WTC11 (cell line): Measurements from ENCODE around the gene PPM1E. TPM values are rescaled to one million over a fixed set of nuclear protein-coding genes. Genes with fewer than 3 reads are reported as not detected.
"Not testable (repeated sequence)": the region's sequence is repeated elsewhere in the genome, so short reads cannot be mapped to it uniquely, and the experiment has no call there.

ENCODE experiments used
- ATAC-seq: fragments of 200-7000 bp; cut with Tn5 transposase; 2 replicates; pipeline ENCODE4 v1.10.0; 2021; ENCODE audit warnings: mild to moderate bottlenecking, moderate library complexity
- CTCF ChIA-PET: fragments of 300-600 bp; sonication (Branson Sonifier 250); formaldehyde crosslinking; loops from one replicate; lab custom pipeline; 2021; ENCODE audit warnings: antibody characterized with exemption; lab: Charles Lee
- POLR2A ChIA-PET: fragments of 350-600 bp; sonication (Branson Sonifier 250); formaldehyde crosslinking; loops from one replicate; lab custom pipeline; 2021; ENCODE audit warnings: antibody characterized with exemption; lab: Charles Lee
- DNase-seq: peaks from one replicate; pipeline ENCODE4 v3.0.0; 2021; ENCODE audit warnings: low spot score
- H3K27ac Mint-ChIP-seq: 2 replicates; pipeline ENCODE4 v1.8.0; 2021; ENCODE audit warnings: mixed read lengths
- H3K27me3 Mint-ChIP-seq: 2 replicates; pipeline ENCODE4 v1.8.0; 2021; ENCODE audit warnings: low read depth, mild to moderate bottlenecking, moderate library complexity, mixed read lengths
- H3K36me3 Mint-ChIP-seq: 2 replicates; pipeline ENCODE4 v1.8.0; 2021; ENCODE audit warnings: mixed read lengths
- H3K4me1 Mint-ChIP-seq: 2 replicates; pipeline ENCODE4 v1.8.0; 2022; ENCODE audit warnings: mixed read lengths
- H3K4me3 Mint-ChIP-seq: 2 replicates; pipeline ENCODE4 v1.8.0; 2021; ENCODE audit warnings: mild to moderate bottlenecking, moderate library complexity, mixed read lengths
- H3K9me3 Mint-ChIP-seq: 2 replicates; pipeline ENCODE4 v1.8.0; 2021; ENCODE audit warnings: mixed read lengths
- ATF1 ChIP-seq: sonication (generic); formaldehyde crosslinking; IDR thresholded peaks from 2 replicates; pipeline ENCODE4 v1.8.1; 2023; ENCODE audit warnings: mild to moderate bottlenecking, moderate library complexity, missing genetic modification reagents
- ATF2 ChIP-seq: sonication (generic); formaldehyde crosslinking; IDR thresholded peaks from 2 replicates; pipeline ENCODE4 v1.8.1; 2022; ENCODE audit warnings: low read depth, missing genetic modification reagents, borderline replicate concordance
- GRHL2 ChIP-seq: fragments of 250-450 bp; sonication (Bioruptor Pico); IDR thresholded peaks from 2 replicates; pipeline ENCODE4 v1.8.0; 2022; ENCODE audit warnings: mild to moderate bottlenecking, moderate library complexity; ENCODE audit not compliant: insufficient replicate concordance, severe bottlenecking
- HMGA2 ChIP-seq: fragments of 250-450 bp; sonication (Bioruptor Pico); IDR thresholded peaks from 2 replicates; pipeline ENCODE4 v1.4.0; 2021; ENCODE audit warnings: mild to moderate bottlenecking, moderate library complexity
- HMGXB4 ChIP-seq: sonication (generic); formaldehyde crosslinking; IDR thresholded peaks from 2 replicates; pipeline ENCODE4 v1.8.1; 2023; ENCODE audit warnings: mild to moderate bottlenecking, moderate library complexity, missing genetic modification reagents
- IRF2 ChIP-seq: sonication (generic); formaldehyde crosslinking; IDR thresholded peaks from 2 replicates; pipeline ENCODE4 v1.8.0; 2022; ENCODE audit warnings: low read depth, missing genetic modification reagents, borderline replicate concordance
- MLX ChIP-seq: sonication (generic); formaldehyde crosslinking; IDR thresholded peaks from 2 replicates; pipeline ENCODE4 v1.8.1; 2023; ENCODE audit warnings: mild to moderate bottlenecking, missing genetic modification reagents, moderate library complexity
- MXD4 ChIP-seq: fragments of 250-450 bp; sonication (Bioruptor Pico); IDR thresholded peaks from 2 replicates; pipeline ENCODE4 v1.8.0; 2021; ENCODE audit warnings: mild to moderate bottlenecking, moderate library complexity, borderline replicate concordance
- NFYB ChIP-seq: sonication (generic); formaldehyde crosslinking; conservative IDR thresholded peaks from 2 replicates; pipeline ENCODE4 v1.8.0; 2022; ENCODE audit warnings: low read depth, missing genetic modification reagents
- OVOL2 ChIP-seq: fragments of 250-450 bp; sonication (Bioruptor Pico); IDR thresholded peaks from 2 replicates; pipeline ENCODE4 v1.9.0; 2021; ENCODE audit warnings: mild to moderate bottlenecking, borderline replicate concordance
- SMAD3 ChIP-seq: sonication (generic); formaldehyde crosslinking; IDR thresholded peaks from 2 replicates; pipeline ENCODE4 v1.8.0; 2022; ENCODE audit warnings: missing genetic modification reagents, mild to moderate bottlenecking, borderline replicate concordance
- ZNF423 ChIP-seq: fragments of 250-450 bp; sonication (Bioruptor Pico); IDR thresholded peaks from 2 replicates; pipeline ENCODE4 v2.1.2; 2022; ENCODE audit warnings: mild to moderate bottlenecking, moderate library complexity
- ZNF532 ChIP-seq: fragments of 250-450 bp; sonication (Bioruptor Pico); IDR thresholded peaks from 2 replicates; pipeline ENCODE4 v1.9.0; 2021; ENCODE audit warnings: mild to moderate bottlenecking, borderline replicate concordance
- total RNA-seq: library from RNA; stranded (reverse); gene quantifications from 3 replicates; pipeline ENCODE4 v1.2.3, GENCODE V29; 2021
- TF ChIP-seq, protein P1 (sequence below): sonication (generic); formaldehyde crosslinking; IDR thresholded peaks from 2 replicates; pipeline ENCODE4 v1.8.0; 2022; ENCODE audit warnings: missing genetic modification reagents
- TF ChIP-seq, protein P2 (sequence below): fragments of 250-450 bp; sonication (Bioruptor Pico); IDR thresholded peaks from 2 replicates; pipeline ENCODE4 v1.9.0; 2021; ENCODE audit warnings: moderate library complexity, mild to moderate bottlenecking, inconsistent platforms, borderline replicate concordance

Gene PPM1E
- total RNA-seq, 1 experiment from 2014 or later, result 8.1 TPM

GRCh38 chr17:58764373-58764772 is 8.7 kb downstream of the PPM1E start:
- CTCF ChIA-PET, result no interaction called here
- Mint-ChIP-seq H3K4me3 (no peak overlapping the region), H3K27me3 (no peaks in the 10 kb centered on the region), H3K4me1 (no peaks in the 10 kb centered on the region), H3K36me3 (no peaks in the 10 kb centered on the region), H3K27ac (no peak overlapping the region), H3K9me3 (no peaks in the 10 kb centered on the region)
- no peak for DNase-seq
- TF ChIP-seq, protein P1, sequence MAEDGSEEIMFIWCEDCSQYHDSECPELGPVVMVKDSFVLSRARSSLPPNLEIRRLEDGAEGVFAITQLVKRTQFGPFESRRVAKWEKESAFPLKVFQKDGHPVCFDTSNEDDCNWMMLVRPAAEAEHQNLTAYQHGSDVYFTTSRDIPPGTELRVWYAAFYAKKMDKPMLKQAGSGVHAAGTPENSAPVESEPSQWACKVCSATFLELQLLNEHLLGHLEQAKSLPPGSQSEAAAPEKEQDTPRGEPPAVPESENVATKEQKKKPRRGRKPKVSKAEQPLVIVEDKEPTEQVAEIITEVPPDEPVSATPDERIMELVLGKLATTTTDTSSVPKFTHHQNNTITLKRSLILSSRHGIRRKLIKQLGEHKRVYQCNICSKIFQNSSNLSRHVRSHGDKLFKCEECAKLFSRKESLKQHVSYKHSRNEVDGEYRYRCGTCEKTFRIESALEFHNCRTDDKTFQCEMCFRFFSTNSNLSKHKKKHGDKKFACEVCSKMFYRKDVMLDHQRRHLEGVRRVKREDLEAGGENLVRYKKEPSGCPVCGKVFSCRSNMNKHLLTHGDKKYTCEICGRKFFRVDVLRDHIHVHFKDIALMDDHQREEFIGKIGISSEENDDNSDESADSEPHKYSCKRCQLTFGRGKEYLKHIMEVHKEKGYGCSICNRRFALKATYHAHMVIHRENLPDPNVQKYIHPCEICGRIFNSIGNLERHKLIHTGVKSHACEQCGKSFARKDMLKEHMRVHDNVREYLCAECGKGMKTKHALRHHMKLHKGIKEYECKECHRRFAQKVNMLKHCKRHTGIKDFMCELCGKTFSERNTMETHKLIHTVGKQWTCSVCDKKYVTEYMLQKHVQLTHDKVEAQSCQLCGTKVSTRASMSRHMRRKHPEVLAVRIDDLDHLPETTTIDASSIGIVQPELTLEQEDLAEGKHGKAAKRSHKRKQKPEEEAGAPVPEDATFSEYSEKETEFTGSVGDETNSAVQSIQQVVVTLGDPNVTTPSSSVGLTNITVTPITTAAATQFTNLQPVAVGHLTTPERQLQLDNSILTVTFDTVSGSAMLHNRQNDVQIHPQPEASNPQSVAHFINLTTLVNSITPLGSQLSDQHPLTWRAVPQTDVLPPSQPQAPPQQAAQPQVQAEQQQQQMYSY (CRISPR knock-in tag), result no peak
- TF ChIP-seq IRF2 (CRISPR knock-in tag) (no peak), ATF1 (CRISPR knock-in tag) (no peak), SMAD3 (CRISPR knock-in tag) (no peak), ZNF423 (CRISPR knock-in tag) (no peak), ATF2 (CRISPR knock-in tag) (no peak), ZNF532 (no peak), MLX (CRISPR knock-in tag) (no peak), OVOL2 (CRISPR knock-in tag) (no peak)
- TF ChIP-seq, all 79 proteins: peak for 0
- POLR2A ChIA-PET, result no interaction called here
- no peak for ATAC-seq

- H3K27me3 Mint-ChIP-seq, H3K36me3 Mint-ChIP-seq, H3K27ac Mint-ChIP-seq, H3K9me3 Mint-ChIP-seq, DNase-seq, POLR2A ChIA-PET, H3K4me3 Mint-ChIP-seq, H3K4me1 Mint-ChIP-seq, ATAC-seq, CTCF ChIA-PET: not testable (repeated sequence)
Observed at GRCh38 chr17:58778482-58778881, 22.8 kb downstream of the PPM1E start.

DNA sequence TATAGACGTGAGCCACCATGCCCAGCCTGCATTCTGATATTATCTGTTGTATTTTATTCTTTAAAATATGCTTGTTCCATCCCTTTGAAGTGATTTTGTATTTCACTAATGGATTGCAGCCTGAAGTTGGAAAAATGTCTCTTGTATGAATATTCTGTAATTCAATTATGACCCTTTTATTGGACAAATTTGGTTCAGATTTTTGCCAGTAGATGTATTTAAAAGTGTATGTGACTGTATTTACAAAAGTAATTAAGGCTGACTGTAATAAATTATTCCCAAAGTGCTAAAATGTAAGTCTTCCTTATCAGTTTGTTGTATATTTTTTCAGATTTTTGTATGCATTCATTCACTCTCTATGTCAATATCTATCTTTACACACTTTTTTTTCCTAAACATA is 23.8 kb downstream of the PPM1E start:
- no peaks in the 10 kb centered on the region for H3K27me3 Mint-ChIP-seq
- no peaks in the 10 kb centered on the region for H3K4me1 Mint-ChIP-seq
- ChIA-PET POLR2A (no interaction called here), CTCF (interaction anchor here (0.7 kb wide), 1 partner anchor 113 kb away, joined by 3 read pairs; no protein-coding TSS in a partner anchor)
- ATAC-seq, result no peak
- H3K36me3 Mint-ChIP-seq, result no peaks in the 10 kb centered on the region
- no peak for DNase-seq
- H3K27ac Mint-ChIP-seq, result no peak overlapping the region
- H3K9me3 Mint-ChIP-seq, result no peaks in the 10 kb centered on the region
- no peak overlapping the region for H3K4me3 Mint-ChIP-seq
- no peak for TF ChIP-seq HMGA2 (CRISPR knock-in tag)
- no peak for TF ChIP-seq GRHL2 (CRISPR knock-in tag)
- TF ChIP-seq, protein P2, sequence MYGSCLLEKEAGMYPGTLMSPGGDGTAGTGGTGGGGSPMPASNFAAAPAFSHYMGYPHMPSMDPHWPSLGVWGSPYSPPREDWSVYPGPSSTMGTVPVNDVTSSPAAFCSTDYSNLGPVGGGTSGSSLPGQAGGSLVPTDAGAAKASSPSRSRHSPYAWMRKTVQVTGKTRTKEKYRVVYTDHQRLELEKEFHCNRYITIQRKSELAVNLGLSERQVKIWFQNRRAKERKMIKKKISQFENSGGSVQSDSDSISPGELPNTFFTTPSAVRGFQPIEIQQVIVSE, result no peak
- TF ChIP-seq, protein P1 (CRISPR knock-in tag), result no peak
- TF ChIP-seq HMGXB4 (CRISPR knock-in tag), result no peak
- no peak for TF ChIP-seq NFYB
- TF ChIP-seq MXD4 (CRISPR knock-in tag), result no peak
